Measurements from ENCODE around the gene FMN2. TPM values are rescaled to one million over a fixed set of nuclear protein-coding genes. Genes with fewer than 3 reads are reported as not detected.

The FMN2 gene
- total RNA-seq, 1 experiment from 2014 or later = not detected

GRCh38 chr1:240306673-240307072 is 215.0 kb downstream of the FMN2 start:
- no TSS peak for BruUV-seq (replicated peaks)
- Mint-ChIP-seq H3K4me3 (ENCODE audit: unreplicated experiment) (no peak overlapping the region), H3K27me3 (ENCODE audit: insufficient read depth, unreplicated experiment) (peaks cover 11% of the 10 kb centered on the region), H3K36me3 (ENCODE audit: insufficient read depth, unreplicated experiment) (no peaks in the 10 kb centered on the region), H3K4me1 (ENCODE audit: low read depth, unreplicated experiment) (no peaks in the 10 kb centered on the region), H3K9me3 (ENCODE audit: unreplicated experiment) (peaks cover 10% of the 10 kb centered on the region), H3K27ac (ENCODE audit: unreplicated experiment) (no peak overlapping the region)
- ChIA-PET POLR2A (no interaction called here), CTCF (no interaction called here)
- H3K27me3 ChIP-seq (replicated peaks; ENCODE audit: control insufficient read depth, insufficient read depth, low read length) = no peaks in the 10 kb centered on the region
- no peak for DNase-seq
- no peaks in the 10 kb centered on the region for H3K36me3 ChIP-seq (ENCODE audit: control insufficient read depth, insufficient read depth, low read length)
- intact Hi-C loops (cut with micrococcal nuclease; ENCODE audit: unreplicated experiment) = no loop called here
- 0 out of 2 replicates have a peak, but pooled peaks cover 3% of the 10 kb centered on the region for H3K9me3 ChIP-seq
- TF ChIP-seq CTCF (IDR thresholded peaks at IDR 0.05; ENCODE audit: insufficient read depth in 1 of 2, low read depth in 1 of 2, low read length in 1 of 2, severe bottlenecking in 1 of 2, unreplicated experiment in 1 of 2) = no peak
- no peak overlapping the region for H3K4me3 ChIP-seq (ENCODE audit: low read depth, low read length)
- no peaks in the 10 kb centered on the region for H3K4me1 ChIP-seq

GRCh38 chr1:240308096-240308495 is 216.4 kb downstream of the FMN2 start:
- Mint-ChIP-seq H3K4me1 (ENCODE audit: low read depth, unreplicated experiment) (no peaks in the 10 kb centered on the region), H3K27ac (ENCODE audit: unreplicated experiment) (no peak overlapping the region), H3K27me3 (ENCODE audit: insufficient read depth, unreplicated experiment) (peaks cover 14% of the 10 kb centered on the region), H3K36me3 (ENCODE audit: insufficient read depth, unreplicated experiment) (no peaks in the 10 kb centered on the region), H3K4me3 (ENCODE audit: unreplicated experiment) (no peak overlapping the region), H3K9me3 (ENCODE audit: unreplicated experiment) (peaks cover 10% of the 10 kb centered on the region)
- Histone ChIP-seq H3K27me3 (replicated peaks; ENCODE audit: control insufficient read depth, insufficient read depth, low read length) (no peaks in the 10 kb centered on the region), H3K36me3 (ENCODE audit: control insufficient read depth, insufficient read depth, low read length) (no peaks in the 10 kb centered on the region), H3K4me3 (ENCODE audit: low read depth, low read length) (no peak overlapping the region), H3K4me1 (no peaks in the 10 kb centered on the region), H3K9me3 (0 out of 2 replicates have a peak, but pooled peaks cover 3% of the 10 kb centered on the region)
- ChIA-PET CTCF (no interaction called here), POLR2A (no interaction called here)
- intact Hi-C loops (cut with micrococcal nuclease; ENCODE audit: unreplicated experiment) = no loop called here
- TF ChIP-seq CTCF (IDR thresholded peaks at IDR 0.05; ENCODE audit: insufficient read depth in 1 of 2, low read depth in 1 of 2, low read length in 1 of 2, severe bottlenecking in 1 of 2, unreplicated experiment in 1 of 2) = no peak
- DNase-seq = no peak
- no TSS peak for BruUV-seq (replicated peaks)

- no peak for TF ChIP-seq CTCF (IDR thresholded peaks at IDR 0.05; ENCODE audit: insufficient read depth in 1 of 2, low read depth in 1 of 2, low read length in 1 of 2, severe bottlenecking in 1 of 2, unreplicated experiment in 1 of 2)
- no peaks in the 10 kb centered on the region for H3K27me3 ChIP-seq (replicated peaks; ENCODE audit: control insufficient read depth, insufficient read depth, low read length)
- no peaks in the 10 kb centered on the region for H3K36me3 ChIP-seq (ENCODE audit: control insufficient read depth, insufficient read depth, low read length)
- no peaks in the 10 kb centered on the region for H3K4me1 Mint-ChIP-seq (ENCODE audit: low read depth, unreplicated experiment)
- ChIA-PET CTCF (no interaction called here), POLR2A (no interaction called here)
- H3K27me3 Mint-ChIP-seq (ENCODE audit: insufficient read depth, unreplicated experiment) = peaks cover 8% of the 10 kb centered on the region
- H3K9me3 Mint-ChIP-seq (ENCODE audit: unreplicated experiment) = no peaks in the 10 kb centered on the region
- no TSS peak for BruUV-seq (replicated peaks)
- H3K4me3 ChIP-seq (ENCODE audit: low read depth, low read length) = no peak overlapping the region
- intact Hi-C loops (cut with micrococcal nuclease; ENCODE audit: unreplicated experiment) = no loop called here
- DNase-seq = no peak
- H3K9me3 ChIP-seq = 0 out of 2 replicates have a peak, but pooled peaks cover 3% of the 10 kb centered on the region
- H3K36me3 Mint-ChIP-seq (ENCODE audit: insufficient read depth, unreplicated experiment) = no peaks in the 10 kb centered on the region
- no peaks in the 10 kb centered on the region for H3K4me1 ChIP-seq
- H3K27ac Mint-ChIP-seq (ENCODE audit: unreplicated experiment) = no peak overlapping the region
- H3K4me3 Mint-ChIP-seq (ENCODE audit: unreplicated experiment) = no peak overlapping the region
These were observed 218.1 kb downstream of the FMN2 start for GRCh38 chr1:240309769-240310168.
